Central memory CD4-positive, alpha-beta T cell (primary cell): ENCODE results near the gene FADS1.

Source experiments
- DNase-seq: peaks from one replicate; pipeline ENCODE4 v3.0.0; 2022

FADS1 gene

GRCh38 chr11:61817471-61818202 lies 834 bp upstream of the FADS1 start:
- DNase-seq = no peak

- DNase-seq = peak; percentile 39
These were observed 740 bp downstream of the FADS1 start for GRCh38 chr11:61815790-61816735.

GRCh38 chr11:61814958-61815789 lies 1.6 kb downstream of the FADS1 start:
- DNase-seq = peak; percentile 4

- no peak for DNase-seq
These were observed 2.4 kb downstream of the FADS1 start for GRCh38 chr11:61814247-61814957.

- DNase-seq = no peak
These were observed 3.9 kb downstream of the FADS1 start for GRCh38 chr11:61812736-61813411.

- DNase-seq = no peak
These were observed 5.0 kb downstream of the FADS1 start for GRCh38 chr11:61811831-61812230.

- no peak for DNase-seq
These were observed 6.1 kb downstream of the FADS1 start for GRCh38 chr11:61810671-61811175.

- DNase-seq = no peak
These were observed 10.0 kb downstream of the FADS1 start for GRCh38 chr11:61806785-61807184.

GRCh38 chr11:61805146-61805545 lies 11.7 kb downstream of the FADS1 start:
- no peak for DNase-seq

- no peak for DNase-seq
These were observed 12.7 kb downstream of the FADS1 start for GRCh38 chr11:61803889-61804647.

- DNase-seq = no peak
These were observed 14.2 kb downstream of the FADS1 start for GRCh38 chr11:61802605-61803004.

- DNase-seq = no peak
These were observed 16.2 kb downstream of the FADS1 start for GRCh38 chr11:61800331-61801281.

GRCh38 chr11:61799665-61800284 lies 17.0 kb downstream of the FADS1 start:
- no peak for DNase-seq

- DNase-seq = peak; percentile 66
These were observed 19.4 kb downstream of the FADS1 start for GRCh38 chr11:61797263-61797944.

GRCh38 chr11:61795876-61796526 lies 20.8 kb downstream of the FADS1 start:
- DNase-seq = no peak

GRCh38 chr11:61795459-61795858 lies 21.3 kb downstream of the FADS1 start:
- no peak for DNase-seq

GRCh38 chr11:61794579-61794978 lies 22.2 kb downstream of the FADS1 start:
- DNase-seq = no peak

- no peak for DNase-seq
These were observed 23.0 kb downstream of the FADS1 start for GRCh38 chr11:61793829-61794204.
